ENCODE data around the gene NDUFB5. TPM values are rescaled to one million over a fixed set of nuclear protein-coding genes. Genes with fewer than 3 reads are reported as not detected.
"Not testable (repeated sequence)": the region's sequence is repeated elsewhere in the genome, so short reads cannot be mapped to it uniquely, and the experiment has no call there.

NDUFB5 gene
- total RNA-seq, 1 donor from 2014 or later: 73.7 TPM

DNA sequence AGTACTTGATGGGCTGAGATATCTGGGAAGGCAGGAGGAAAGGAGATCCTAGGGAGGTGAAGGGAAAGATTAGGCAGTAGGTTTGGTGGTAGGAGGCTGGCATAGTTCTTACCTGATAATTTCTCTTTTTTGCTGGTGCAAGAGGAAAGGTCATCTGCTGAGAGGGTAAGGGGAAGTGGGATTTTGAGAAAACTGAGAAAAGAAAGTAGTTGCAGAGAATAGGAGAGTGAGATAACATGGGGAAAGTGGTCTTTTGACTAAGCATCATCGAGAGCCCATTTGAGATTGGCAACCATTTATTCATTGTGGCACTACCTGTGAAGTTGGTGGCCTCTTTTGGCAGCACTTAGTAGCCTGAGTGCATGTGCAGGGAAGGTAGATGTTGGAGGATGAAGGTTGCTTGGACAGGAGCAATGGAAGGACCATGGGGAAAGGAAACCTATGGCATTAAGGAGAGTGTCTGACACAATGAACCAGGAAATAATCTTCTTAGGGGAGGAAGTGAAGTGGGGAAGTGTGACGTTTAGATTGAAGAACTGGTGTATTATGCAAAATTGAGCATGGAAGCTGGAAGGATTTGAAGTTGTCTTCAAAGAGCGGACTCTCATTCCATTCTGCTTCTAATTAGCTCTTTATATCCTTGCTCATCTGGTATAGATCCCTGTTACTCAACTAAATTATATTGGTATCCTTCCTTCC lies 26.3 kb downstream of the NDUFB5 start:
- Histone ChIP-seq H3K4me2 (ENCODE audit: low read length) (no peak overlapping the region), H4K20me1 (ENCODE audit: insufficient read depth, low read length) (no peaks in the 10 kb centered on the region), H3K4me1 (ENCODE audit: insufficient read depth, low read length) (no peaks in the 10 kb centered on the region), H3K79me2 (ENCODE audit: insufficient read depth, low read length) (no peaks in the 10 kb centered on the region), H3K27me3 (ENCODE audit: insufficient read depth, low read length) (no peaks in the 10 kb centered on the region), H3K27ac (ENCODE audit: low read depth, low read length) (no peak overlapping the region), H2AFZ (ENCODE audit: low read depth, low read length) (no peak overlapping the region), H3K36me3 (ENCODE audit: insufficient read depth, low read length) (no peaks in the 10 kb centered on the region), H3K9me3 (ENCODE audit: insufficient read depth, low read depth, low read length) (no peaks in the 10 kb centered on the region), H3K9ac (ENCODE audit: low read length) (no peak overlapping the region), H3K4me3 (ENCODE audit: insufficient read depth, low read depth, low read length) (no peak overlapping the region)
- no peaks in the 10 kb centered on the region for H3K4me1 Mint-ChIP-seq (ENCODE audit: low read depth, unreplicated experiment)
- H3K27me3 Mint-ChIP-seq (ENCODE audit: low read depth, unreplicated experiment): no peaks in the 10 kb centered on the region
- peaks cover 3% of the 10 kb centered on the region for H3K36me3 Mint-ChIP-seq (ENCODE audit: low read depth, unreplicated experiment)
- no peak for TF ChIP-seq CTCF (IDR thresholded peaks at IDR 0.05; ENCODE audit: insufficient read depth, low read depth, low read length)
- FAIRE-seq (no peak), DNase-seq (ENCODE audit: low read depth) (no peak)
- H3K27ac Mint-ChIP-seq (ENCODE audit: unreplicated experiment): no peak overlapping the region
- H3K9me3 Mint-ChIP-seq (ENCODE audit: unreplicated experiment): no peaks in the 10 kb centered on the region
- no peak overlapping the region for H3K4me3 Mint-ChIP-seq (ENCODE audit: unreplicated experiment)

DNA sequence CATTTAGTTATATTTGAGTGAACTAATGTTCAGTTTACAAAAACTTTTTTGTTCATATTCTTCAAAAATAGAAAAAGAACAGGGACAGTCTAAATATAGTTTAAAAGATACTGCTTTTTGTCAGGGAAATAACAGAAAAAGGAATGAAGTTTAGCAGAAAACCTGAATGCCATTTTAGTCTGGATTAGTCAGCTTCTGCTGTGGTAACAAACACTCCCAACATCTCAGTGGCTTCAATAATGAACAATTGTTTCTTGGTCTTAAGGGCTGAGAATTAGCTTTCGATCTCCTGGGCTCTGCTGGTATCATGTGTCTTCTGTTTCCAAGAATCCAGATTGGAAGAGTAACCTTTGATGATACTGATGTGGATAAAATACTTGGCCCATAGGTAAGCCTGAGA lies 35.9 kb downstream of the NDUFB5 start:
- no peak overlapping the region for H3K27ac ChIP-seq (ENCODE audit: low read depth, low read length)
- no peak overlapping the region for H3K4me3 ChIP-seq (ENCODE audit: insufficient read depth, low read depth, low read length)
- Mint-ChIP-seq H3K4me3 (ENCODE audit: unreplicated experiment) (no peak overlapping the region), H3K36me3 (ENCODE audit: low read depth, unreplicated experiment) (no peaks in the 10 kb centered on the region), H3K9me3 (ENCODE audit: unreplicated experiment) (no peaks in the 10 kb centered on the region), H3K27ac (ENCODE audit: unreplicated experiment) (no peak overlapping the region), H3K27me3 (ENCODE audit: low read depth, unreplicated experiment) (no peaks in the 10 kb centered on the region), H3K4me1 (ENCODE audit: low read depth, unreplicated experiment) (peaks cover 4% of the 10 kb centered on the region)
- no peaks in the 10 kb centered on the region for H3K4me1 ChIP-seq (ENCODE audit: insufficient read depth, low read length)
- DNase-seq (ENCODE audit: low read depth) (no peak), FAIRE-seq (no peak)
- no peaks in the 10 kb centered on the region for H3K36me3 ChIP-seq (ENCODE audit: insufficient read depth, low read length)
- H3K9me3 ChIP-seq (ENCODE audit: insufficient read depth, low read depth, low read length): no peaks in the 10 kb centered on the region
- no peaks in the 10 kb centered on the region for H3K79me2 ChIP-seq (ENCODE audit: insufficient read depth, low read length)
- H3K27me3 ChIP-seq (ENCODE audit: insufficient read depth, low read length): no peaks in the 10 kb centered on the region
- H2AFZ ChIP-seq (ENCODE audit: low read depth, low read length): no peak overlapping the region
- no peak for TF ChIP-seq CTCF (IDR thresholded peaks at IDR 0.05; ENCODE audit: insufficient read depth, low read depth, low read length)
- TF ChIP-seq EZH2 (IDR thresholded peaks at IDR 0.05; ENCODE audit: insufficient read depth, low read length): no peak
- no peak overlapping the region for H3K4me2 ChIP-seq (ENCODE audit: low read length)
- no peak overlapping the region for H3K9ac ChIP-seq (ENCODE audit: low read length)
- H4K20me1 ChIP-seq (ENCODE audit: insufficient read depth, low read length): no peaks in the 10 kb centered on the region

DNA sequence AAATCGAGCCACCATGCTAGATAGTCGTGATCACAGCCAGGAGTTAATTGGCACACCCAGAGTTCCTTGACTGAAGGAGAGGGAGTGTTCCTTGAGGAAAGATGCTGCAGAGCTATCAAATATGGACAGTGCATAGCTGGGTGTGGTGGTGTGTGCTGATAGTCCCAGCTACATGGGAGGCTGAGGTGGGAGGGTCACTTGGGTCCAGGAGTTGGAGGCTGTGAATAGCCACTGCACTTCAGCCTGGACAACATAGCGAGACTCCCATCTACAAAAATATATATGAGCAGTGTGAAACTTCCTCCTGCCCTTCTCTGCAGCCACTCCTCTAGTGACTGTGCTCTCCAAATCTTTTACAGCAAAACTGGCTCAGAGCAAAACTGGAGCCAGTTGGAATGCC lies 38.3 kb downstream of the NDUFB5 start:
- Mint-ChIP-seq H3K36me3 (ENCODE audit: low read depth, unreplicated experiment) (no peaks in the 10 kb centered on the region), H3K27ac (ENCODE audit: unreplicated experiment) (no peak overlapping the region), H3K27me3 (ENCODE audit: low read depth, unreplicated experiment) (no peaks in the 10 kb centered on the region), H3K9me3 (ENCODE audit: unreplicated experiment) (no peaks in the 10 kb centered on the region), H3K4me3 (ENCODE audit: unreplicated experiment) (no peak overlapping the region), H3K4me1 (ENCODE audit: low read depth, unreplicated experiment) (peaks cover 4% of the 10 kb centered on the region)
- H3K9me3 ChIP-seq (ENCODE audit: insufficient read depth, low read depth, low read length): no peaks in the 10 kb centered on the region
- H3K4me1 ChIP-seq (ENCODE audit: insufficient read depth, low read length): no peaks in the 10 kb centered on the region
- no peak overlapping the region for H3K9ac ChIP-seq (ENCODE audit: low read length)
- no peak overlapping the region for H2AFZ ChIP-seq (ENCODE audit: low read depth, low read length)
- H3K27me3 ChIP-seq (ENCODE audit: insufficient read depth, low read length): no peaks in the 10 kb centered on the region
- no peaks in the 10 kb centered on the region for H3K79me2 ChIP-seq (ENCODE audit: insufficient read depth, low read length)
- FAIRE-seq: no peak
- H3K4me2 ChIP-seq (ENCODE audit: low read length): no peak overlapping the region
- no peak for TF ChIP-seq EZH2 (IDR thresholded peaks at IDR 0.05; ENCODE audit: insufficient read depth, low read length)
- no peak for TF ChIP-seq CTCF (IDR thresholded peaks at IDR 0.05; ENCODE audit: insufficient read depth, low read depth, low read length)
- no peak overlapping the region for H3K27ac ChIP-seq (ENCODE audit: low read depth, low read length)
- no peaks in the 10 kb centered on the region for H3K36me3 ChIP-seq (ENCODE audit: insufficient read depth, low read length)
- no peaks in the 10 kb centered on the region for H4K20me1 ChIP-seq (ENCODE audit: insufficient read depth, low read length)
- no peak overlapping the region for H3K4me3 ChIP-seq (ENCODE audit: insufficient read depth, low read depth, low read length)
- DNase-seq (ENCODE audit: low read depth): no peak

DNA sequence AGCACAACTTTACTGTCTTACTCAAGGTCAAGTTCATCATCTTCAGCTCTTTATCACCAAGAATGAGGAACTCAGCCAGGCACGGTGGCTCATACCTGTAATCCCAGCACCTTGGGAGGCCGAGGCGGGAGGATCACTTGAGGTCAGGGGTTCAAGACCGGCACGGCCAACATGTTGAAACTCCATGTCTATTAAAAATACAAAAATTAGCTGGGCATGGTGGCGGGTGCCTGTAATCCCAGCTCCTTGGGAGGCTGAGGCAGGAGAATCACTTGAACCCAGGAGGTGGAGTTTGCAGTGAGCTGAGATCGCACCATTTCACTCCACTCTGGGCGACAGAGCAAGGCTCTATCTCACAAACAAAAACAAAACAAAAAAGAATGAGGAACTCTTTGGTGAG lies 39.2 kb downstream of the NDUFB5 start:
- H3K4me1 ChIP-seq (ENCODE audit: insufficient read depth, low read length); H3K79me2 ChIP-seq (ENCODE audit: insufficient read depth, low read length); H3K4me2 ChIP-seq (ENCODE audit: low read length); H3K36me3 Mint-ChIP-seq (ENCODE audit: low read depth, unreplicated experiment); DNase-seq (ENCODE audit: low read depth); H3K27ac ChIP-seq (ENCODE audit: low read depth, low read length); H3K9me3 ChIP-seq (ENCODE audit: insufficient read depth, low read depth, low read length); H4K20me1 ChIP-seq (ENCODE audit: insufficient read depth, low read length); H3K27me3 Mint-ChIP-seq (ENCODE audit: low read depth, unreplicated experiment); H3K9ac ChIP-seq (ENCODE audit: low read length); H3K27ac Mint-ChIP-seq (ENCODE audit: unreplicated experiment); H3K27me3 ChIP-seq (ENCODE audit: insufficient read depth, low read length); H2AFZ ChIP-seq (ENCODE audit: low read depth, low read length); H3K9me3 Mint-ChIP-seq (ENCODE audit: unreplicated experiment); H3K36me3 ChIP-seq (ENCODE audit: insufficient read depth, low read length); FAIRE-seq; H3K4me3 Mint-ChIP-seq (ENCODE audit: unreplicated experiment); H3K4me3 ChIP-seq (ENCODE audit: insufficient read depth, low read depth, low read length); H3K4me1 Mint-ChIP-seq (ENCODE audit: low read depth, unreplicated experiment): not testable (repeated sequence)
